ENCODE data around the gene CEACAM1. TPM values are rescaled to one million over a fixed set of nuclear protein-coding genes. Genes with fewer than 3 reads are reported as not detected.

Gene CEACAM1
- total and polyA plus RNA-seq, 9 of the 15 experiments (the other 6 are each of a cell fraction or from before 2014, with no cell fraction given), result 0.04 to 0.16 (median 0.10) TPM; not detected in 1

DNA sequence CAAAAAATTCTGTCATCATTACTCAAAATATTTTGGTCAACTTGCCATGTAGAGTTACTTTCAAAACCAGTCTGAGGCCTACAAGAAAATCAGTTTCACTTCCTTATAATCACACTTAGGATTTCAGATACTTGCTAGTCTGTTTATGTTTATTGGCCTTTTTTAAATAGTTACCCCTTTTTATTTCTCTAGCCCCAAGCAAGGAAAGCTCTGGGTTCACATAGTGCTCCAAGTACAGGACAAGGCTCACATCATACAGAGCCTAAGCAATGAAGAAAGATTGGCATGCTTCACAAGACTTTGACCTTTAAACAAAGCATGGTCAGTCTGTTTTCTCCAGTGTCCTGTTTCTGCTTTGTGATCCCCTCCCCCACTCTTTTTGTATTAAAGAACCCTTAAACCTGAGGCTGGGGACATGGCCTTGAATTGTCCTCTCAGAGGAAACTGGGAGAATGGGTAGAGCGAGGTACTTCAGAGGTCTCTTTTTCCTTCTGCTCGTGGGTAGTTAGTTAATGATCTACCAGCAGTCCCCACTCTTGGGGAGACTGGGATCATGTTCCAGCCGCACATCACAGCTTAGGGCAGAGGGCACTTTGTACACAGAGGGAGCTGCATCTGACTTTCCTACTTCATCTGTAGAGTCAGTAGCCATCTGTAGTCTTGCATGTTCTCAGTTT, 30.7 kb downstream of the CEACAM1 start:
- no peak for DNase-seq (ENCODE audit: extremely low read depth in 1 of 4, low spot score in 3 of 4)
- no peak for FAIRE-seq
- Histone ChIP-seq H2AFZ (ENCODE audit: low read depth, low read length) (no peak overlapping the region), H3K27ac (ENCODE audit: extremely low read depth, low read depth, low read length) (no peak overlapping the region), H3K4me1 (replicated peaks in 1 of 2; ENCODE audit: control insufficient read depth in 2 of 2, insufficient read depth in 2 of 2, low read length in 2 of 2) (no peaks in the 10 kb centered on the region), H3K9me3 (replicated peaks; ENCODE audit: control insufficient read depth, insufficient read depth, low read depth, low read length) (no peaks in the 10 kb centered on the region), H3K9ac (ENCODE audit: insufficient read depth in 1 of 2, low read depth in 2 of 2, low read length in 2 of 2) (no peak overlapping the region), H4K20me1 (replicated peaks; ENCODE audit: control insufficient read depth, insufficient read depth, low read length) (no peaks in the 10 kb centered on the region), H3K27me3 (ENCODE audit: control insufficient read depth in 2 of 2, insufficient read depth in 2 of 2, low read length in 2 of 2) (peaks cover 11 to 14% of the 10 kb centered on the region in 2 experiments; a peak in 4 of 5 replicates), H3K4me2 (ENCODE audit: insufficient read depth, low read length) (no peak overlapping the region), H3K4me3 (no peak overlapping the region), H3K36me3 (ENCODE audit: control insufficient read depth, insufficient read depth, low read length) (no peaks in the 10 kb centered on the region), H3K9me1 (ENCODE audit: control insufficient read depth, insufficient read depth, low read length) (no peaks in the 10 kb centered on the region), H3K79me2 (ENCODE audit: control insufficient read depth, insufficient read depth, low read length) (no peaks in the 10 kb centered on the region)
- ATAC-seq, result no peak
- ChIA-PET POLR2A (interaction anchor here (1.8 kb wide), 1 partner anchor 23 kb away, joined by 3 read pairs; no protein-coding TSS in a partner anchor), CTCF (ENCODE audit: low intra/inter-chr PET ratio) (no interaction called here)
- in situ Hi-C loops (cut with MboI) (no loop called here), intact Hi-C loops (cut with micrococcal nuclease) (no loop called here)
- WGBS (ENCODE audit: insufficient coverage, low coverage, missing lambda C conversion rate), result 0% methylated on average over 3 of the region's 3 CpGs
- no TSS peak for BruUV-seq (replicated peaks)
- no peak for TF ChIP-seq HMGXB4 (CRISPR knock-in tag; IDR thresholded peaks at IDR 0.05)
- TF ChIP-seq LCOR (CRISPR knock-in tag; IDR thresholded peaks at IDR 0.05), result no peak
- TF ChIP-seq CBFB (CRISPR knock-in tag; IDR thresholded peaks at IDR 0.05), result no peak
- TF ChIP-seq, protein P1, sequence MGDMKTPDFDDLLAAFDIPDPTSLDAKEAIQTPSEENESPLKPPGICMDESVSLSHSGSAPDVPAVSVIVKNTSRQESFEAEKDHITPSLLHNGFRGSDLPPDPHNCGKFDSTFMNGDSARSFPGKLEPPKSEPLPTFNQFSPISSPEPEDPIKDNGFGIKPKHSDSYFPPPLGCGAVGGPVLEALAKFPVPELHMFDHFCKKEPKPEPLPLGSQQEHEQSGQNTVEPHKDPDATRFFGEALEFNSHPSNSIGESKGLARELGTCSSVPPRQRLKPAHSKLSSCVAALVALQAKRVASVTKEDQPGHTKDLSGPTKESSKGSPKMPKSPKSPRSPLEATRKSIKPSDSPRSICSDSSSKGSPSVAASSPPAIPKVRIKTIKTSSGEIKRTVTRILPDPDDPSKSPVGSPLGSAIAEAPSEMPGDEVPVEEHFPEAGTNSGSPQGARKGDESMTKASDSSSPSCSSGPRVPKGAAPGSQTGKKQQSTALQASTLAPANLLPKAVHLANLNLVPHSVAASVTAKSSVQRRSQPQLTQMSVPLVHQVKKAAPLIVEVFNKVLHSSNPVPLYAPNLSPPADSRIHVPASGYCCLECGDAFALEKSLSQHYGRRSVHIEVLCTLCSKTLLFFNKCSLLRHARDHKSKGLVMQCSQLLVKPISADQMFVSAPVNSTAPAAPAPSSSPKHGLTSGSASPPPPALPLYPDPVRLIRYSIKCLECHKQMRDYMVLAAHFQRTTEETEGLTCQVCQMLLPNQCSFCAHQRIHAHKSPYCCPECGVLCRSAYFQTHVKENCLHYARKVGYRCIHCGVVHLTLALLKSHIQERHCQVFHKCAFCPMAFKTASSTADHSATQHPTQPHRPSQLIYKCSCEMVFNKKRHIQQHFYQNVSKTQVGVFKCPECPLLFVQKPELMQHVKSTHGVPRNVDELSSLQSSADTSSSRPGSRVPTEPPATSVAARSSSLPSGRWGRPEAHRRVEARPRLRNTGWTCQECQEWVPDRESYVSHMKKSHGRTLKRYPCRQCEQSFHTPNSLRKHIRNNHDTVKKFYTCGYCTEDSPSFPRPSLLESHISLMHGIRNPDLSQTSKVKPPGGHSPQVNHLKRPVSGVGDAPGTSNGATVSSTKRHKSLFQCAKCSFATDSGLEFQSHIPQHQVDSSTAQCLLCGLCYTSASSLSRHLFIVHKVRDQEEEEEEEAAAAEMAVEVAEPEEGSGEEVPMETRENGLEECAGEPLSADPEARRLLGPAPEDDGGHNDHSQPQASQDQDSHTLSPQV (IDR thresholded peaks at IDR 0.05), result no peak
- TF ChIP-seq TCF7L2 (IDR thresholded peaks at IDR 0.05; ENCODE audit: low read depth, low read length), result no peak
- no peak for TF ChIP-seq SMAD4 (CRISPR knock-in tag; conservative IDR thresholded peaks at IDR 0.05)
- no peak for TF ChIP-seq NONO (IDR thresholded peaks at IDR 0.05; ENCODE audit: low read depth in 2 of 2, low read length in 1 of 2)
- no peak for TF ChIP-seq ZFX (CRISPR knock-in tag; IDR thresholded peaks at IDR 0.05)
- no peak for TF ChIP-seq BRD9 (IDR thresholded peaks at IDR 0.05; ENCODE audit: low read depth, partially characterized antibody)
- TF ChIP-seq, protein P2, sequence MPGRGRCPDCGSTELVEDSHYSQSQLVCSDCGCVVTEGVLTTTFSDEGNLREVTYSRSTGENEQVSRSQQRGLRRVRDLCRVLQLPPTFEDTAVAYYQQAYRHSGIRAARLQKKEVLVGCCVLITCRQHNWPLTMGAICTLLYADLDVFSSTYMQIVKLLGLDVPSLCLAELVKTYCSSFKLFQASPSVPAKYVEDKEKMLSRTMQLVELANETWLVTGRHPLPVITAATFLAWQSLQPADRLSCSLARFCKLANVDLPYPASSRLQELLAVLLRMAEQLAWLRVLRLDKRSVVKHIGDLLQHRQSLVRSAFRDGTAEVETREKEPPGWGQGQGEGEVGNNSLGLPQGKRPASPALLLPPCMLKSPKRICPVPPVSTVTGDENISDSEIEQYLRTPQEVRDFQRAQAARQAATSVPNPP (IDR thresholded peaks at IDR 0.05; ENCODE audit: borderline replicate concordance, insufficient read depth, insufficient read length), result no peak
- no peak for TF ChIP-seq XRCC5 (IDR thresholded peaks at IDR 0.05; ENCODE audit: low read depth, low read length)
- no peak for TF ChIP-seq GTF2F1 (IDR thresholded peaks at IDR 0.05; ENCODE audit: low read depth, low read length)
- TF ChIP-seq ZBTB8A (IDR thresholded peaks at IDR 0.05; ENCODE audit: partially characterized antibody), result no peak
- no peak for TF ChIP-seq SMC3 (conservative IDR thresholded peaks at IDR 0.05; ENCODE audit: insufficient read depth, low read depth, low read length)

Data from K562 (cell line).